Measurements from ENCODE around the gene CNKSR2. TPM values are rescaled to one million over a fixed set of nuclear protein-coding genes. Genes with fewer than 3 reads are reported as not detected.

Gene CNKSR2
- total RNA-seq, 1 experiment from 2014 or later, result 1.5 TPM

GRCh38 chrX:21700275-21700674 lies 326.1 kb downstream of the CNKSR2 start:
- intact Hi-C loops (cut with micrococcal nuclease; ENCODE audit: unreplicated experiment), result no loop called here
- POLR2A ChIA-PET (ENCODE audit: unreplicated experiment), result no interaction called here
- CTCF ChIA-PET, result no interaction called here
- no peak overlapping the region for H3K4me3 ChIP-seq
- no peak overlapping the region for H3K4me2 ChIP-seq
- H3K36me3 ChIP-seq (ENCODE audit: low read depth), result no peaks in the 10 kb centered on the region
- no peaks in the 10 kb centered on the region for H3F3A ChIP-seq (ENCODE audit: insufficient read depth, low read depth)
- no peaks in the 10 kb centered on the region for H3K9me3 ChIP-seq (ENCODE audit: insufficient read depth, low read depth)
- no TSS peak for BruUV-seq (replicated peaks)
- TF ChIP-seq EZH2 (IDR thresholded peaks at IDR 0.05; ENCODE audit: low read depth) (no peak), CTCF (conservative IDR thresholded peaks at IDR 0.05) (no peak)
- no peaks in the 10 kb centered on the region for H3K79me2 ChIP-seq (ENCODE audit: low read depth)
- H3K4me1 ChIP-seq (replicated peaks; ENCODE audit: insufficient read depth), result no peaks in the 10 kb centered on the region
- H3K9me2 ChIP-seq (ENCODE audit: insufficient read depth), result no peaks in the 10 kb centered on the region
- H2AFZ ChIP-seq, result no peak overlapping the region
- H4K20me1 ChIP-seq (ENCODE audit: insufficient read depth), result no peaks in the 10 kb centered on the region
- H3K27me3 ChIP-seq (ENCODE audit: insufficient read depth, low read depth), result no peaks in the 10 kb centered on the region
- H3K27ac ChIP-seq, result no peak overlapping the region
- no peak for DNase-seq

DNA sequence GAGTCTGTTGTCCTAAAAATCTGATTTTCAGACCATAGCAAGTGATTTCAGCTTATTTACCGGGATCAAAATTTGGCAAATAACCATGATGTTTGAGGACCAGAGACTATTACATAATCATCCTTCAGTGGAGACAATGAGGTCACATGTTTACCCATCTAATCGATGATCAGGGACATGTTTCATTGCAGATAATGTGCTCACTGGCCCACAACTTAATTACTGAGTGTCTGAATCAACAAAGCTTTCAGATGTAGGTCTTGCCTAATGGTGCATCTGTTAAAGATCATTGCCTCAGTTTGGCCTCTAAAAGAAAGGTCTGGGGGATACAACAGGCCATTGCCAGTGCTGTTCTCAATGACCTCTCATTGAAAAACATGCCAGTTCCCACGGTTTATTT lies 326.7 kb downstream of the CNKSR2 start:
- H3K9me2 ChIP-seq (ENCODE audit: insufficient read depth), result no peaks in the 10 kb centered on the region
- H3K36me3 ChIP-seq (ENCODE audit: low read depth), result no peaks in the 10 kb centered on the region
- H3K27ac ChIP-seq, result no peak overlapping the region
- ChIA-PET POLR2A (ENCODE audit: unreplicated experiment) (no interaction called here), CTCF (no interaction called here)
- TF ChIP-seq CTCF (conservative IDR thresholded peaks at IDR 0.05) (no peak), EZH2 (IDR thresholded peaks at IDR 0.05; ENCODE audit: low read depth) (no peak)
- H3K4me1 ChIP-seq (replicated peaks; ENCODE audit: insufficient read depth), result no peaks in the 10 kb centered on the region
- DNase-seq, result no peak
- H3K27me3 ChIP-seq (ENCODE audit: insufficient read depth, low read depth), result no peaks in the 10 kb centered on the region
- no peaks in the 10 kb centered on the region for H3F3A ChIP-seq (ENCODE audit: insufficient read depth, low read depth)
- intact Hi-C loops (cut with micrococcal nuclease; ENCODE audit: unreplicated experiment), result no loop called here
- H3K79me2 ChIP-seq (ENCODE audit: low read depth), result no peaks in the 10 kb centered on the region
- no TSS peak for BruUV-seq (replicated peaks)
- H3K9me3 ChIP-seq (ENCODE audit: insufficient read depth, low read depth), result no peaks in the 10 kb centered on the region
- H2AFZ ChIP-seq, result no peak overlapping the region
- H3K4me3 ChIP-seq, result no peak overlapping the region
- no peaks in the 10 kb centered on the region for H4K20me1 ChIP-seq (ENCODE audit: insufficient read depth)
- no peak overlapping the region for H3K4me2 ChIP-seq

- Histone ChIP-seq H3K4me2 (no peak overlapping the region), H3K9me3 (ENCODE audit: insufficient read depth, low read depth) (no peaks in the 10 kb centered on the region), H3K4me3 (no peak overlapping the region), H3K27ac (no peak overlapping the region), H3F3A (ENCODE audit: insufficient read depth, low read depth) (no peaks in the 10 kb centered on the region), H3K4me1 (replicated peaks; ENCODE audit: insufficient read depth) (no peaks in the 10 kb centered on the region), H3K27me3 (ENCODE audit: insufficient read depth, low read depth) (no peaks in the 10 kb centered on the region), H4K20me1 (ENCODE audit: insufficient read depth) (no peaks in the 10 kb centered on the region), H3K79me2 (ENCODE audit: low read depth) (no peaks in the 10 kb centered on the region), H3K9me2 (ENCODE audit: insufficient read depth) (no peaks in the 10 kb centered on the region), H2AFZ (no peak overlapping the region), H3K36me3 (ENCODE audit: low read depth) (no peaks in the 10 kb centered on the region)
- no TSS peak for BruUV-seq (replicated peaks)
- intact Hi-C loops (cut with micrococcal nuclease; ENCODE audit: unreplicated experiment), result no loop called here
- POLR2A ChIA-PET (ENCODE audit: unreplicated experiment), result no interaction called here
- DNase-seq, result no peak
- CTCF ChIA-PET, result no interaction called here
- no peak for TF ChIP-seq CTCF (conservative IDR thresholded peaks at IDR 0.05)
- no peak for TF ChIP-seq EZH2 (IDR thresholded peaks at IDR 0.05; ENCODE audit: low read depth)
Observed at GRCh38 chrX:21702725-21703124, 328.5 kb downstream of the CNKSR2 start.
